HCT116 (cell line): ENCODE results near the gene ZBED1. TPM values are rescaled to one million over a fixed set of nuclear protein-coding genes. Genes with fewer than 3 reads are reported as not detected.

Source experiments
- ATAC-seq: fragments of 200-7000 bp; cut with Tn5 transposase; 2 replicates; pipeline ENCODE4 v1.9.1; 2020; ENCODE audit warnings: mild to moderate bottlenecking, moderate library complexity
- BruUV-seq: library from RNA; stranded (reverse); fragments of 400-500 nt; replicated peaks from 2 replicates; lab custom pipeline; 2021; lab: Mats Ljungman, UMichigan
- CTCF ChIA-PET: fragments of 300-600 bp; sonication (Branson Sonifier 250); formaldehyde crosslinking; loops from one replicate; lab custom pipeline; 2021; ENCODE audit warnings: antibody characterized with exemption; lab: Charles Lee
- POLR2A ChIA-PET: fragments of 300-600, 350-600 bp; sonication (Branson Sonifier 250); formaldehyde crosslinking; loops from one replicate; lab custom pipeline; 2021; ENCODE audit warnings: antibody characterized with exemption; lab: Charles Lee
- RAD21 ChIA-PET, 2 experiments: fragments of 300-600 bp; sonication (Branson Sonifier 250); formaldehyde crosslinking; loops; one replicate each; lab custom pipeline; 2023; ENCODE audit warnings: low total read pairs in 2 of 2; ENCODE audit not compliant: uncharacterized antibody in 2 of 2, unreplicated experiment in 2 of 2, low non-redundant PET in 1 of 2; lab: Charles Lee
- DNase-seq: peaks from one replicate; pipeline ENCODE4 v3.0.0-alpha.2; 2010; ENCODE audit warnings: low read depth, low spot score
- H2AFZ ChIP-seq: fragments of 200-600 bp; shearing (Covaris generic), sonication (generic); 2 replicates; pipeline ENCODE4 v1.6.1; 2017; ENCODE audit warnings: low read depth, mixed run types, mixed read lengths, antibody characterized with exemption, low read length; ENCODE audit not compliant: poor library complexity, severe bottlenecking
- H3K27ac ChIP-seq: 2 replicates; pipeline ENCODE4 v1.5.1; 2012; ENCODE audit warnings: low read depth, low read length
- H3K27me3 ChIP-seq: fragments of 200-600 bp; sonication (generic); 2 replicates; pipeline ENCODE4 v1.6.1; 2016; ENCODE audit warnings: mixed run types, low read length, mixed read lengths; ENCODE audit not compliant: insufficient read depth
- H3K36me3 ChIP-seq, 2 experiments: fragments of 200-500 bp in 1 of 2; fragments of 200-600 bp in 1 of 2; sonication (Bioruptor generic) in 1 of 2; sonication (generic) in 1 of 2; 2 replicates each; pipeline versions ENCODE4 v1.5.1 to v1.6.1; 2014 to 2016; ENCODE audit warnings: low read length in 2 of 2, inconsistent platforms in 1 of 2, mixed read lengths in 1 of 2, mixed run types in 1 of 2; ENCODE audit not compliant: insufficient read depth in 2 of 2, control insufficient read depth in 1 of 2
- H3K4me1 ChIP-seq, 2 experiments: fragments of 200-600 bp in 1 of 2; sonication (generic) in 1 of 2; 2 replicates each; pipeline versions ENCODE4 v1.5.1 to v1.6.1; 2012 to 2017; ENCODE audit warnings: low read length in 2 of 2, inconsistent platforms in 1 of 2, mild to moderate bottlenecking in 1 of 2, mixed read lengths in 1 of 2, mixed run types in 1 of 2, moderate library complexity in 1 of 2; ENCODE audit not compliant: insufficient read depth in 2 of 2, control insufficient read depth in 1 of 2
- H3K4me2 ChIP-seq: fragments of 200-600 bp; sonication (generic); 2 replicates; pipeline ENCODE4 v1.6.1; 2017; ENCODE audit warnings: mixed run types, low read length, mixed read lengths
- H3K4me3 ChIP-seq, 2 experiments: fragments of 200-600 bp in 1 of 2; sonication (generic) in 1 of 2; replicated peaks in 1 of 2; 2 replicates each; pipeline ENCODE4 v1.5.1; 2011 to 2016; ENCODE audit warnings: low read length in 2 of 2, control low read depth in 1 of 2, low read depth in 1 of 2, mild to moderate bottlenecking in 1 of 2, mixed read lengths in 1 of 2, mixed run types in 1 of 2
- H3K79me2 ChIP-seq: fragments of 200-600 bp; sonication (generic); 2 replicates; pipeline ENCODE4 v1.6.1; 2017; ENCODE audit warnings: mild to moderate bottlenecking, mixed run types, low read length, moderate library complexity, mixed read lengths; ENCODE audit not compliant: insufficient read depth
- H3K9ac ChIP-seq: fragments of 200-600 bp; sonication (generic); 2 replicates; pipeline ENCODE4 v1.6.1; 2016; ENCODE audit warnings: low read length, mixed read lengths
- H3K9me2 ChIP-seq: fragments of 200-600 bp; sonication (generic), shearing (Covaris generic); 2 replicates; pipeline ENCODE4 v1.6.1; 2017; ENCODE audit warnings: mixed run types, mild to moderate bottlenecking, moderate library complexity; ENCODE audit not compliant: insufficient read depth
- H3K9me3 ChIP-seq, 2 experiments: fragments of 200-500 bp in 1 of 2; fragments of 200-600 bp in 1 of 2; sonication (Bioruptor generic) in 1 of 2; sonication (generic) in 1 of 2; 2 replicates each; pipeline ENCODE4 v1.6.1; 2014 to 2017; ENCODE audit warnings: low read length in 2 of 2, mixed read lengths in 2 of 2, inconsistent platforms in 1 of 2, low read depth in 1 of 2, mild to moderate bottlenecking in 1 of 2, mixed run types in 1 of 2, moderate library complexity in 1 of 2; ENCODE audit not compliant: control insufficient read depth in 1 of 2, insufficient read depth in 1 of 2
- H4K20me1 ChIP-seq: fragments of 200-600 bp; sonication (generic), shearing (Covaris generic); 2 replicates; pipeline ENCODE4 v1.6.1; 2017; ENCODE audit warnings: mixed run types, mild to moderate bottlenecking, moderate library complexity; ENCODE audit not compliant: insufficient read depth
- ATF3 ChIP-seq: IDR thresholded peaks from 2 replicates; pipeline ENCODE4 v1.6.1; 2012
- CBX3 ChIP-seq: IDR thresholded peaks from 2 replicates; pipeline ENCODE4 v1.6.1; 2012; ENCODE audit warnings: low read depth
- CEBPB ChIP-seq: IDR thresholded peaks from 2 replicates; pipeline ENCODE4 v1.6.1; 2012; ENCODE audit warnings: low read depth
- CTCF ChIP-seq, 3 experiments: fragments of 200-600 bp in 1 of 3; sonication (generic) in 1 of 3; IDR thresholded peaks in 2 of 3; conservative IDR thresholded peaks in 1 of 3; 2 replicates each; pipeline ENCODE4 v1.5.1; 2012 to 2017; ENCODE audit warnings: low read depth in 2 of 3, low read length in 2 of 3, antibody characterized with exemption in 1 of 3, borderline replicate concordance in 1 of 3, control low read depth in 1 of 3, mild to moderate bottlenecking in 1 of 3, mixed read lengths in 1 of 3, mixed run types in 1 of 3, moderate library complexity in 1 of 3; ENCODE audit not compliant: insufficient read depth in 1 of 3
- ELF1 ChIP-seq: IDR thresholded peaks from 2 replicates; pipeline ENCODE4 v1.6.1; 2012; ENCODE audit warnings: low read depth, borderline replicate concordance
- EZH2 ChIP-seq: fragments of 200-600 bp; sonication (generic); IDR thresholded peaks from 2 replicates; pipeline ENCODE4 v1.6.1; 2017; ENCODE audit warnings: antibody characterized with exemption, mixed run types
- EZH2phosphoT487 ChIP-seq: fragments of 200-600 bp; IDR thresholded peaks from 2 replicates; pipeline ENCODE4 v1.6.1; 2018; ENCODE audit warnings: antibody characterized with exemption, borderline replicate concordance
- FOSL1 ChIP-seq: IDR thresholded peaks from 2 replicates; pipeline ENCODE4 v1.6.1; 2012; ENCODE audit warnings: low read depth
- JUND ChIP-seq: IDR thresholded peaks from 2 replicates; pipeline ENCODE4 v1.6.1; 2012
- MAX ChIP-seq: IDR thresholded peaks from 2 replicates; pipeline ENCODE4 v1.6.1; 2012
- REST ChIP-seq: IDR thresholded peaks from 2 replicates; pipeline ENCODE4 v1.6.1; 2012; ENCODE audit warnings: low read depth
- SRF ChIP-seq: IDR thresholded peaks from 2 replicates; pipeline ENCODE4 v1.6.1; 2012; ENCODE audit warnings: low read depth
- TCF7L2 ChIP-seq: IDR thresholded peaks from 2 replicates; pipeline ENCODE4 v1.7.0; 2011; ENCODE audit warnings: borderline replicate concordance, inconsistent platforms; ENCODE audit not compliant: insufficient read depth, insufficient read length; ENCODE audit errors: extremely low read depth
- ZBTB33 ChIP-seq: IDR thresholded peaks from 2 replicates; pipeline ENCODE4 v1.6.1; 2011; ENCODE audit warnings: mild to moderate bottlenecking, low read length, moderate library complexity; ENCODE audit not compliant: insufficient replicate concordance; ENCODE audit errors: extremely low read depth
- ZNF274 ChIP-seq: fragments of 200-500 bp; sonication (Bioruptor generic); IDR thresholded peaks from 2 replicates; pipeline ENCODE4 v1.6.1; 2014; ENCODE audit warnings: mild to moderate bottlenecking, low read depth, low read length, inconsistent platforms
- intact Hi-C: fragments of 100-400 bp; cut with micrococcal nuclease; formaldehyde crosslinking; loops from 2 replicates; pipeline ENCODE4 v1.10.0; 2022
- total RNA-seq: library from RNA; stranded (reverse); gene quantifications from one replicate; pipeline ENCODE4 v1.2.1, GENCODE V29; 2021; ENCODE audit not compliant: unreplicated experiment

ZBED1 gene
- total RNA-seq, 1 experiment from 2014 or later: 21.0 TPM

GRCh38 chrX:2490634-2491033 lies 10.1 kb downstream of the ZBED1 start:
- Histone ChIP-seq H3K4me3 (no peak overlapping the region), H2AFZ (no peak overlapping the region), H3K4me2 (no peak overlapping the region), H3K4me1 (no peaks in the 10 kb centered on the region), H3K27me3 (no peaks in the 10 kb centered on the region), H3K27ac (no peak overlapping the region), H4K20me1 (no peaks in the 10 kb centered on the region), H3K79me2 (peaks cover 26% of the 10 kb centered on the region), H3K9me2 (no peaks in the 10 kb centered on the region), H3K9me3 (no peaks in the 10 kb centered on the region), H3K36me3 (no peaks in the 10 kb centered on the region; a peak in 1 of 4 replicates), H3K9ac (no peak overlapping the region)
- DNase-seq (no peak), ATAC-seq (no peak)
- TF ChIP-seq ELF1 (no peak), ZNF274 (no peak), ZBTB33 (no peak), TCF7L2 (no peak), CBX3 (no peak), CTCF (IDR thresholded peaks at IDR 0.05 in 2 of 3, conservative IDR thresholded peaks at IDR 0.05 in 1 of 3; ENCODE audit: borderline replicate concordance in 1 of 3, insufficient read depth in 1 of 3, low read depth in 2 of 3, low read length in 2 of 3) (no peak), ATF3 (no peak), FOSL1 (no peak), MAX (no peak), REST (no peak), EZH2phosphoT487 (no peak), CEBPB (no peak), JUND (no peak), SRF (no peak), EZH2 (no peak)
- ChIA-PET RAD21 (no interaction called here), CTCF (no interaction called here), POLR2A (no interaction called here)
- no TSS peak for BruUV-seq
- intact Hi-C loops: no loop called here
